ENCODE measurements around the gene KDM1B.
A peak's percentile ranks its signal among the peaks of the same experiment; 100 is the strongest.

The KDM1B gene

DNA sequence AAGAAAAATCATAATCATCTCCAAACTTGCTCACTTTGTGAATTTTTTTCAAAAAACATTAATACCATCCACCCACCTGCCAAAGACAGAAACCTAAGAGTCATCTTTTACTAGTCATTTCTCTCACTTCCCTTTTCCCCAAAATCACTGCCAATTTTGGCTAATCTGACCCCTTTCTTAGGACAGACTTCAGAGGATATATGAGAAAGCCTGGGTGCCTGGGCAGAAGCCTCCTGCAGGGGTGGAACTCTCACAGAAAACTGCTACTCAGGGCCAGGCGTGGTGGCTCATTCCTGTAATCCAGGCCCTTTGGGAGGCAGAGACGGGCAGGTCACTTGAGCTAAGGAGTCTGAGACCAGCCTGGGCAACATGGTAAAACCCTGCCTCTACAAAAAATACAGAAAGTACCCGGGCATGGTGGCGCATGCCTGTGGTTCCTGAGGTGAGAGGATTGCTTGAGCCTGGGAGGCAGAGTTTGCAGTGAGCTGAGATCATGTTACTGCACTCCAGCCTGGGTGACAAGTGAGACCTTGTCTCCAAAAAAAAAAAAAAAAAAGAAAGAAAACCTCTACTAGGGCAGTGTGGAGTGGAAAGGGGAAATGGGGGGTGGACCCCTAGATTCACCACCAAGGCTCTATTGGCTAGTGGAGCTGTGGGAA lies 105.4 kb downstream of the KDM1B start:
- no peaks in the 10 kb centered on the region for H3K27me3 Mint-ChIP-seq (ENCODE audit: low read depth, poor library complexity)
- no peak for DNase-seq
- peaks cover 50% of the 10 kb centered on the region for H3K4me1 Mint-ChIP-seq
- no peaks in the 10 kb centered on the region for H3K9me3 Mint-ChIP-seq
- TF ChIP-seq, protein P1, sequence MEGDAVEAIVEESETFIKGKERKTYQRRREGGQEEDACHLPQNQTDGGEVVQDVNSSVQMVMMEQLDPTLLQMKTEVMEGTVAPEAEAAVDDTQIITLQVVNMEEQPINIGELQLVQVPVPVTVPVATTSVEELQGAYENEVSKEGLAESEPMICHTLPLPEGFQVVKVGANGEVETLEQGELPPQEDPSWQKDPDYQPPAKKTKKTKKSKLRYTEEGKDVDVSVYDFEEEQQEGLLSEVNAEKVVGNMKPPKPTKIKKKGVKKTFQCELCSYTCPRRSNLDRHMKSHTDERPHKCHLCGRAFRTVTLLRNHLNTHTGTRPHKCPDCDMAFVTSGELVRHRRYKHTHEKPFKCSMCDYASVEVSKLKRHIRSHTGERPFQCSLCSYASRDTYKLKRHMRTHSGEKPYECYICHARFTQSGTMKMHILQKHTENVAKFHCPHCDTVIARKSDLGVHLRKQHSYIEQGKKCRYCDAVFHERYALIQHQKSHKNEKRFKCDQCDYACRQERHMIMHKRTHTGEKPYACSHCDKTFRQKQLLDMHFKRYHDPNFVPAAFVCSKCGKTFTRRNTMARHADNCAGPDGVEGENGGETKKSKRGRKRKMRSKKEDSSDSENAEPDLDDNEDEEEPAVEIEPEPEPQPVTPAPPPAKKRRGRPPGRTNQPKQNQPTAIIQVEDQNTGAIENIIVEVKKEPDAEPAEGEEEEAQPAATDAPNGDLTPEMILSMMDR (IDR thresholded peaks at IDR 0.05) = no peak
- H3K36me3 Mint-ChIP-seq (ENCODE audit: low read depth) = peaks cover 62% of the 10 kb centered on the region
- H3K27ac Mint-ChIP-seq = peak overlapping the region; percentile 95
- H3K4me3 Mint-ChIP-seq = peak overlapping the region; percentile 97

DNA sequence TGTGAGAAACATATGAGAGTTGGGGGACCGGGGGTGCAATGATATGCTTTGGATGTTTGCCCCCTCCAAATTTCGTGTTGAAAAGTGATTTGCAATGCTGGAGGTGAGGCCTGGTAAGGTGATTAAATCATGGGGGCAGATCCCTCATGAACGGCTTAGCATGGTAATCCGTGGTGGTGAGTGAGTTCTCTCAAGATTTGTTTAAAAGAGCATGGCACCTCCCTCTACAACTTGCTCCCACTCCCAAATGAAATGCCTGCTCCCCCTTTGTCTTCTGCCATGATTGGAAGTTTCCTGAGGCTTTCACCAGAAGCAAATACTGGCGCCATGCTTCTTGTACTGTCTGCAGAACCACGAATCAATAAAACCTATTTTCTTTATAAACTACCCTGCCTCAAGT lies 106.7 kb downstream of the KDM1B start:
- Mint-ChIP-seq H3K27ac (peak overlapping the region; percentile 95), H3K4me3 (peak overlapping the region; percentile 97), H3K36me3 (ENCODE audit: low read depth) (peaks cover 52% of the 10 kb centered on the region), H3K9me3 (no peaks in the 10 kb centered on the region), H3K27me3 (ENCODE audit: low read depth, poor library complexity) (no peaks in the 10 kb centered on the region), H3K4me1 (peaks cover 51% of the 10 kb centered on the region)
- DNase-seq = no peak
- TF ChIP-seq, protein P1 (IDR thresholded peaks at IDR 0.05) = no peak

DNA sequence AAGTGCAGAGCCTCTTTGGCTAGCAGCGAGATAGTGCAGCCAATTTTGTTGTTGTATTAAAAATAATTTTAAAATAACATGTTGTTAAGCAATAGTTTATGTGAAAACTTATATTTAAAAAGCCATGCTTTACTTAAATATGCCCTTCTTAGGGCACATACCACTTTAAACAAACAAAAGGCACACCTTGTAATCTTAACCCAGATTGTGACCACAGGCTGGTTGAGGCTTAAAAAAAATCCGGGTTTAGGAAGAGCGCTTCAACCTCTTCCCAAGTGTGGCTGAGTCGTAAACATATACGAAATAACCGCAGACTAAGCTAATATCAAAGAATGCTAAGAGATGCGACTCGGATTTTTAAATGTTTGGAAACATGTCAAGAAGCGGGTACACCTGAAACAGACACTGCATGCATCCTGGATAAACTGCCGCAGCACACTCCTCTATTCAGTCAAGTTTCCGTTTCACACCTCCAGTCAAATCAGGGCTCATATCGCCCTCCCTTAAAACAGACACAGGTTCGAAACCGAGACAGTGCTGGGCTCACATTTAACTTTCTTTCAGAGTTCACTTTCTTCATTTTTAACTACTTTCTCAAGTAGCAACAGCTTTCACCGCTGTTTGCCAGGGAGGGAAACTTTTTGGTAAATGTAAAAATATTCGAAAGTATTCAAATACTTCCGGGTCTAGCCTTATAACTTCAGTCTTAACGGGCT lies 107.6 kb downstream of the KDM1B start:
- Mint-ChIP-seq H3K27me3 (ENCODE audit: low read depth, poor library complexity) (no peaks in the 10 kb centered on the region), H3K4me3 (peak overlapping the region; percentile 97), H3K36me3 (ENCODE audit: low read depth) (peaks cover 43% of the 10 kb centered on the region), H3K9me3 (no peaks in the 10 kb centered on the region), H3K27ac (peak overlapping the region; percentile 95), H3K4me1 (peaks cover 51% of the 10 kb centered on the region)
- TF ChIP-seq, protein P1 (IDR thresholded peaks at IDR 0.05) = no peak
- no peak for DNase-seq

DNA sequence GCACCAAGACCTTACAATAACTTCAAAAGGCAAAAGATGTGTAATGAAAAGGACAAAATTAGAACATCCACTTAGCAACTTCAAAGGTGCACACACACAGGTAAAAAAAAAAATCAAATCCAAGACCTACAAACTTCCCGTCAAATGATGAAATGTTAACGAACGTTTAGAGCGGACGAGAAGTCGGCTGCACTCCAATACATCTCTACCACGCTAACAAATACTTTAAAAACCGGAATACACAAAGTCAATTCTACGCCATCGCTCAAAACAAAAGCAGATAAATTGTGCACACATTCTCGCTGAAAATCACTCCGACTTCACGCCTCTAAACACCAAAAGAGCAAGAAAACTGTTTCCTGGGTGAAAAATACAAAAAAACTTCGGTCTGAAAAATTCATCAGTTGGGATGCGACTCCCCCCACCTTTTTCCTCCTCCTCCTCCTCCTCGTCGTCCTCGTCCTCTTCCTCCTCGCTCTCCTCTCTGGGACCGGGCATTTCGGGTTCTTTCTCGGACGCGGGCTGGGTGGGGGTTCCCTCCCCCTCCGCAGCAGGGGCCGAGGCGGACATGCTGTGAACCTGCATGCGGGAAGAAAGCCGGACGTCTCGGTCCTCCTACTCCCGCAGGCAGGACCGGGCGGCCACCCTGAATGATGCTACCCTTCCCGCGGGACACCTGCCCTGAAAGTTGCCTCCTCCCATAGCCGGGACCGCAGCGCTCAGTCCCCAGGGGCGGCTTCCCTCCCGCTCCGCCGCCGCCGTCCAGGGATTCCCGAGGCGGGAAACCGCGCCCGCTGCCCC lies 108.4 kb downstream of the KDM1B start:
- H3K4me3 Mint-ChIP-seq = peak overlapping the region; percentile 97

DNA sequence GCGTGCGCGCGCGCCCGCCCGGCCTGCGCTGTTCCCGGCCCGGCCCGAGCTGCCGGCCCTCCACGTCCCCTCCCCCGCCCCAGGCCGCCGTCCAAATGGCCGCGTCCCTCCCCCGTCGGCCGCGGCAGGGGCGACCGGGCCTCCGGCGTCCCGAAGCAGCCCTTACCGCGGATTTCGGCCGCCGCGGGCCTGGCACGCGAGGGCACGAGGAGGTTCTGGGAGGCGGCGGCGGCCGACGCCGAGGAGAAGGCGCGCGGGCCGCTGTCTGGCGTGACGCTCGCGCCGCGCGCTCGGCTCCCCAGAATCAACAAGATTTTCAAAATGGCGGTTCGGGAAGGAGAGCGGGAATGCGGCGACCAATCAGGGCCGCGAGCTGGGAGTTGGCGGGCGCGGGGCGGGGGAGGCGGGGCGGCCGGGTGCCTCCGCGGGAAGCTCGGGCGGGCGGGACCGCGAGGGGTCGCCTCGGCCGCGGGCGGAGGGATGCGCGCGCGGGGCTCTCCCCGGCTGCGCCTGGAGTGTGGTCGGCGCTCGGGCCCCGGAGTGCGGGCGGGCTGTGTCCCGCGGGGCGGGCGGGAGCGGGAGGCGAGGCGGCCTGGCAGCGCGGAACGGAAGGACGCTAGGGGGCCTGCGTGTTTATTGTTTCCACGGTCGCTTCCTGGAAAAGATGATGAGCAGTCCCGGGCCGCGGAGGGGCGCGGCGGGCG lies 109.1 kb downstream of the KDM1B start, which contains the start of gene DEK:
Gene DEK, minus strand, starts transcription at position 312 of the 704 bp plus-strand sequence. CDS start 543 bp downstream, outside the sequence.
- Mint-ChIP-seq H3K36me3 (ENCODE audit: low read depth) (peaks cover 30% of the 10 kb centered on the region), H3K27me3 (ENCODE audit: low read depth, poor library complexity) (no peaks in the 10 kb centered on the region), H3K4me3 (peak within 1 kb of the TSS; percentile 97), H3K9me3 (no peaks in the 10 kb centered on the region), H3K27ac (peak within 1 kb of the TSS; percentile 95), H3K4me1 (peaks cover 51% of the 10 kb centered on the region)
- peak; percentile 92 for DNase-seq
- TF ChIP-seq, protein P1 (IDR thresholded peaks at IDR 0.05) = peak; percentile 26

More for the DNA sequence above, 108.4 kb downstream of the KDM1B start:
- no peaks in the 10 kb centered on the region for H3K9me3 Mint-ChIP-seq
- peaks cover 35% of the 10 kb centered on the region for H3K36me3 Mint-ChIP-seq (ENCODE audit: low read depth)
- TF ChIP-seq, protein P1 (IDR thresholded peaks at IDR 0.05) = no peak
- no peak for DNase-seq
- peaks cover 51% of the 10 kb centered on the region for H3K4me1 Mint-ChIP-seq
- H3K27ac Mint-ChIP-seq = peak overlapping the region; percentile 95
- no peaks in the 10 kb centered on the region for H3K27me3 Mint-ChIP-seq (ENCODE audit: low read depth, poor library complexity)

Data from nephron progenitor cell (in vitro differentiated cells).